HG02938 (cell line): ENCODE data around the gene CCDC30.

ENCODE experiments used
- ATAC-seq: cut with Tn5 transposase; IDR thresholded peaks from one replicate; pipeline ENCODE4 v1.9.1; 2021; ENCODE audit warnings: mild to moderate bottlenecking, moderate library complexity; ENCODE audit not compliant: unreplicated experiment

Gene CCDC30

GRCh38 chr1:42684139-42684538 lies 221.1 kb downstream of the CCDC30 start:
- no peak for ATAC-seq

- no peak for ATAC-seq
Observed at GRCh38 chr1:42686418-42686817, 223.3 kb downstream of the CCDC30 start.

- ATAC-seq: no peak
Observed at GRCh38 chr1:42689912-42690311, 226.8 kb downstream of the CCDC30 start.

- ATAC-seq: no peak
Observed at GRCh38 chr1:42690477-42691156, 227.5 kb downstream of the CCDC30 start.

GRCh38 chr1:42691157-42691498 lies 228.0 kb downstream of the CCDC30 start:
- no peak for ATAC-seq

- ATAC-seq: no peak
Observed at GRCh38 chr1:42692461-42692860, 229.4 kb downstream of the CCDC30 start.

GRCh38 chr1:42692911-42693310 lies 229.8 kb downstream of the CCDC30 start:
- no peak for ATAC-seq

GRCh38 chr1:42698081-42698813 lies 235.2 kb downstream of the CCDC30 start:
- ATAC-seq: no peak

- ATAC-seq: no peak
Observed at GRCh38 chr1:42700006-42700405, 236.9 kb downstream of the CCDC30 start.

- ATAC-seq: no peak
Observed at GRCh38 chr1:42703888-42704464, 240.9 kb downstream of the CCDC30 start.
